Measurements from ENCODE around the gene MARK2.

MARK2 gene

GRCh38 chr11:63829823-63830489 lies 9.0 kb upstream of the MARK2 start:
- no peak overlapping the region for H3K4me3 ChIP-seq
- no peak overlapping the region for H3K27ac ChIP-seq
- no peak for DNase-seq (ENCODE audit: low spot score)
- TF ChIP-seq CTCF (IDR thresholded peaks at IDR 0.05) = no peak

GRCh38 chr11:63831326-63831725 lies 7.6 kb upstream of the MARK2 start:
- Histone ChIP-seq H3K27ac (no peak overlapping the region), H3K4me3 (no peak overlapping the region)
- DNase-seq (ENCODE audit: low spot score) = no peak
- no peak for TF ChIP-seq CTCF (IDR thresholded peaks at IDR 0.05)

- Histone ChIP-seq H3K27ac (no peak overlapping the region), H3K4me3 (no peak overlapping the region)
- DNase-seq (ENCODE audit: low spot score) = no peak
- no peak for TF ChIP-seq CTCF (IDR thresholded peaks at IDR 0.05)
These were observed 6.6 kb upstream of the MARK2 start for GRCh38 chr11:63832336-63832735.

GRCh38 chr11:63833048-63833447 lies 5.9 kb upstream of the MARK2 start:
- TF ChIP-seq CTCF (IDR thresholded peaks at IDR 0.05) = no peak
- no peak for DNase-seq (ENCODE audit: low spot score)
- no peak overlapping the region for H3K4me3 ChIP-seq
- no peak overlapping the region for H3K27ac ChIP-seq

GRCh38 chr11:63834535-63835157 lies 4.3 kb upstream of the MARK2 start:
- no peak for DNase-seq (ENCODE audit: low spot score)
- Histone ChIP-seq H3K4me3 (no peak overlapping the region), H3K27ac (no peak overlapping the region)
- TF ChIP-seq CTCF (IDR thresholded peaks at IDR 0.05) = no peak

GRCh38 chr11:63835158-63835545 lies 3.8 kb upstream of the MARK2 start:
- no peak for DNase-seq (ENCODE audit: low spot score)
- Histone ChIP-seq H3K4me3 (no peak overlapping the region), H3K27ac (no peak overlapping the region)

More at GRCh38 chr11:63835158-63835545, 3.8 kb upstream of the MARK2 start:
- no peak for TF ChIP-seq CTCF (IDR thresholded peaks at IDR 0.05)

All from coronary artery (tissue), 2 donors.